ENCODE measurements around the gene TPST1.

GRCh38 chr7:66207540-66207939, 2.4 kb downstream of the TPST1 start:
- no peak for TF ChIP-seq CTCF (optimal IDR thresholded peaks at IDR 0.05 in 1 of 3, IDR thresholded peaks at IDR 0.05 in 1 of 3, conservative IDR thresholded peaks at IDR 0.05 in 1 of 3; ENCODE audit: extremely low read depth in 1 of 3, insufficient read depth in 2 of 3, low read length in 3 of 3)
- TF ChIP-seq EZH2 (IDR thresholded peaks at IDR 0.05; ENCODE audit: low read length), result no peak

Data from keratinocyte (primary cell).